ENCODE data around the gene PODXL2.

GRCh38 chr3:127651516-127652172 lies 22.7 kb downstream of the PODXL2 start:
- TF ChIP-seq FOXA1 (IDR thresholded peaks at IDR 0.05): no peak
- TF ChIP-seq SP1 (IDR thresholded peaks at IDR 0.05): no peak
